ENCODE measurements around the gene ZNF76. TPM values are rescaled to one million over a fixed set of nuclear protein-coding genes. Genes with fewer than 3 reads are reported as not detected.

Gene ZNF76
- total and polyA plus RNA-seq, 2 of the 13 experiments (the other 11 are each of a cell fraction or from before 2014, with no cell fraction given): 13.2 to 26.4 TPM

DNA sequence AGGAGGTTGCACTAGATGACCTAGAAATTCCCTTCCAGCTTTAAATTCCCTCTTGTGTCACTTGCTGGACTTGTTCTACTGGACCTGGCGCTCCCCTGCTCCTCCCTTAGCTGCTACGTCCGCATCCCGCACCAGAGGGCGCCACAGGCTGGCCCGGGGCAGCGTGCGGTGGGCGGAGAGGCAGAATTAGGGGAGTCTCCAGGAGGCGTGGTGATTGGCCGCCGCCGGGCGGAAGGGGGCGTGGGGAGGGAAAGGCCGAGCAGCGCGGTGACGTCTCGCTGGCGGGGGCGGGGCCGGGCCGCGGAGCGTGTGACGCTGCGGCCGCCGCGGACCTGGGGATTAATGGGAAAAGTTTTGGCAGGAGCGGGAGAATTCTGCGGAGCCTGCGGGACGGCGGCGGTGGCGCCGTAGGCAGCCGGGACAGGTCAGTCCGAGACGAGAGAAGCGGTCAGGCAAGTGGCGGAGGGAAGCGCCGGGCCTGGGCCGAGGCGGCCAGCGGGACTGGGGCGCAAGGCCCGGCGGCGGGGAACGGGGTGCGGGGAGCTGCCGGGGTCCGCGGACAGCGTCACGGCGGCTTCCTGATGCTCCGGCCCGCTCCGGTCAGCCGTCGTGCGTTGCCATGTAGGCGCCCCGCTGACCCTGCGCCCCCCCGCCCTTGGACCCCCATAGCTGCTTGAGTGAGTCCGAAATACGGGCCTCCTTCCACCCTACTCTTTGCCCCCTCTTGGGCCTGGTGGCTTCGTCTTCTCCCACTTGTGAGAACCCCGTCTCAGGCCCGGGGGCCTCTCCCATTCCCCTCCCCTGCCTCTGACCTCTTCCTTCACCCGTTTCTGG is 82.9 kb downstream of the ZNF76 start, which contains the start of gene PPARD (continued):
- TF ChIP-seq SIX4 (CRISPR knock-in tag; IDR thresholded peaks at IDR 0.05): peak; percentile 40; the same call in 1 of the 2 replicates
- peak; percentile 75; the same call in 1 of the 2 replicates for TF ChIP-seq ZSCAN9 (CRISPR knock-in tag; IDR thresholded peaks at IDR 0.05; ENCODE audit: borderline replicate concordance)
- TF ChIP-seq ZNF563 (CRISPR knock-in tag; IDR thresholded peaks at IDR 0.05): peak; percentile 82
- TF ChIP-seq, protein P1, sequence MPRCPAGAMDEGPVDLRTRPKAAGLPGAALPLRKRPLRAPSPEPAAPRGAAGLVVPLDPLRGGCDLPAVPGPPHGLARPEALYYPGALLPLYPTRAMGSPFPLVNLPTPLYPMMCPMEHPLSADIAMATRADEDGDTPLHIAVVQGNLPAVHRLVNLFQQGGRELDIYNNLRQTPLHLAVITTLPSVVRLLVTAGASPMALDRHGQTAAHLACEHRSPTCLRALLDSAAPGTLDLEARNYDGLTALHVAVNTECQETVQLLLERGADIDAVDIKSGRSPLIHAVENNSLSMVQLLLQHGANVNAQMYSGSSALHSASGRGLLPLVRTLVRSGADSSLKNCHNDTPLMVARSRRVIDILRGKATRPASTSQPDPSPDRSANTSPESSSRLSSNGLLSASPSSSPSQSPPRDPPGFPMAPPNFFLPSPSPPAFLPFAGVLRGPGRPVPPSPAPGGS (CRISPR knock-in tag; IDR thresholded peaks at IDR 0.05): peak; percentile 77
- TF ChIP-seq SRSF4 (IDR thresholded peaks at IDR 0.05; ENCODE audit: low read depth, low read length, poor library complexity, severe bottlenecking): no peak
- no peak for TF ChIP-seq BRD4 (CRISPR knock-in tag; IDR thresholded peaks at IDR 0.05)
- no peak; the same call in 1 of the 2 replicates for TF ChIP-seq ZNF761 (CRISPR knock-in tag; conservative IDR thresholded peaks at IDR 0.05)
- TF ChIP-seq NR3C1 (CRISPR knock-in tag; IDR thresholded peaks at IDR 0.05): no peak
- no peak for TF ChIP-seq ESRRA (CRISPR knock-in tag; IDR thresholded peaks at IDR 0.05; ENCODE audit: low read depth)
- TF ChIP-seq, protein P2, sequence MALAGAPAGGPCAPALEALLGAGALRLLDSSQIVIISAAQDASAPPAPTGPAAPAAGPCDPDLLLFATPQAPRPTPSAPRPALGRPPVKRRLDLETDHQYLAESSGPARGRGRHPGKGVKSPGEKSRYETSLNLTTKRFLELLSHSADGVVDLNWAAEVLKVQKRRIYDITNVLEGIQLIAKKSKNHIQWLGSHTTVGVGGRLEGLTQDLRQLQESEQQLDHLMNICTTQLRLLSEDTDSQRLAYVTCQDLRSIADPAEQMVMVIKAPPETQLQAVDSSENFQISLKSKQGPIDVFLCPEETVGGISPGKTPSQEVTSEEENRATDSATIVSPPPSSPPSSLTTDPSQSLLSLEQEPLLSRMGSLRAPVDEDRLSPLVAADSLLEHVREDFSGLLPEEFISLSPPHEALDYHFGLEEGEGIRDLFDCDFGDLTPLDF (CRISPR knock-in tag; IDR thresholded peaks at IDR 0.05): no peak
- TF ChIP-seq, protein P3, sequence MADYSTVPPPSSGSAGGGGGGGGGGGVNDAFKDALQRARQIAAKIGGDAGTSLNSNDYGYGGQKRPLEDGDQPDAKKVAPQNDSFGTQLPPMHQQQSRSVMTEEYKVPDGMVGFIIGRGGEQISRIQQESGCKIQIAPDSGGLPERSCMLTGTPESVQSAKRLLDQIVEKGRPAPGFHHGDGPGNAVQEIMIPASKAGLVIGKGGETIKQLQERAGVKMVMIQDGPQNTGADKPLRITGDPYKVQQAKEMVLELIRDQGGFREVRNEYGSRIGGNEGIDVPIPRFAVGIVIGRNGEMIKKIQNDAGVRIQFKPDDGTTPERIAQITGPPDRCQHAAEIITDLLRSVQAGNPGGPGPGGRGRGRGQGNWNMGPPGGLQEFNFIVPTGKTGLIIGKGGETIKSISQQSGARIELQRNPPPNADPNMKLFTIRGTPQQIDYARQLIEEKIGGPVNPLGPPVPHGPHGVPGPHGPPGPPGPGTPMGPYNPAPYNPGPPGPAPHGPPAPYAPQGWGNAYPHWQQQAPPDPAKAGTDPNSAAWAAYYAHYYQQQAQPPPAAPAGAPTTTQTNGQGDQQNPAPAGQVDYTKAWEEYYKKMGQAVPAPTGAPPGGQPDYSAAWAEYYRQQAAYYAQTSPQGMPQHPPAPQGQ (CRISPR knock-in tag; IDR thresholded peaks at IDR 0.05; ENCODE audit: borderline replicate concordance): no peak
- TF ChIP-seq, protein P4, sequence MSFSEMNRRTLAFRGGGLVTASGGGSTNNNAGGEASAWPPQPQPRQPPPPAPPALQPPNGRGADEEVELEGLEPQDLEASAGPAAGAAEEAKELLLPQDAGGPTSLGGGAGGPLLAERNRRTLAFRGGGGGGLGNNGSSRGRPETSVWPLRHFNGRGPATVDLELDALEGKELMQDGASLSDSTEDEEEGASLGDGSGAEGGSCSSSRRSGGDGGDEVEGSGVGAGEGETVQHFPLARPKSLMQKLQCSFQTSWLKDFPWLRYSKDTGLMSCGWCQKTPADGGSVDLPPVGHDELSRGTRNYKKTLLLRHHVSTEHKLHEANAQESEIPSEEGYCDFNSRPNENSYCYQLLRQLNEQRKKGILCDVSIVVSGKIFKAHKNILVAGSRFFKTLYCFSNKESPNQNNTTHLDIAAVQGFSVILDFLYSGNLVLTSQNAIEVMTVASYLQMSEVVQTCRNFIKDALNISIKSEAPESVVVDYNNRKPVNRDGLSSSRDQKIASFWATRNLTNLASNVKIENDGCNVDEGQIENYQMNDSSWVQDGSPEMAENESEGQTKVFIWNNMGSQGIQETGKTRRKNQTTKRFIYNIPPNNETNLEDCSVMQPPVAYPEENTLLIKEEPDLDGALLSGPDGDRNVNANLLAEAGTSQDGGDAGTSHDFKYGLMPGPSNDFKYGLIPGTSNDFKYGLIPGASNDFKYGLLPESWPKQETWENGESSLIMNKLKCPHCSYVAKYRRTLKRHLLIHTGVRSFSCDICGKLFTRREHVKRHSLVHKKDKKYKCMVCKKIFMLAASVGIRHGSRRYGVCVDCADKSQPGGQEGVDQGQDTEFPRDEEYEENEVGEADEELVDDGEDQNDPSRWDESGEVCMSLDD (CRISPR knock-in tag; IDR thresholded peaks at IDR 0.05; ENCODE audit: borderline replicate concordance): peak; percentile 76
- no peak for TF ChIP-seq RBAK (CRISPR knock-in tag; IDR thresholded peaks at IDR 0.05)
- TF ChIP-seq, protein P5, sequence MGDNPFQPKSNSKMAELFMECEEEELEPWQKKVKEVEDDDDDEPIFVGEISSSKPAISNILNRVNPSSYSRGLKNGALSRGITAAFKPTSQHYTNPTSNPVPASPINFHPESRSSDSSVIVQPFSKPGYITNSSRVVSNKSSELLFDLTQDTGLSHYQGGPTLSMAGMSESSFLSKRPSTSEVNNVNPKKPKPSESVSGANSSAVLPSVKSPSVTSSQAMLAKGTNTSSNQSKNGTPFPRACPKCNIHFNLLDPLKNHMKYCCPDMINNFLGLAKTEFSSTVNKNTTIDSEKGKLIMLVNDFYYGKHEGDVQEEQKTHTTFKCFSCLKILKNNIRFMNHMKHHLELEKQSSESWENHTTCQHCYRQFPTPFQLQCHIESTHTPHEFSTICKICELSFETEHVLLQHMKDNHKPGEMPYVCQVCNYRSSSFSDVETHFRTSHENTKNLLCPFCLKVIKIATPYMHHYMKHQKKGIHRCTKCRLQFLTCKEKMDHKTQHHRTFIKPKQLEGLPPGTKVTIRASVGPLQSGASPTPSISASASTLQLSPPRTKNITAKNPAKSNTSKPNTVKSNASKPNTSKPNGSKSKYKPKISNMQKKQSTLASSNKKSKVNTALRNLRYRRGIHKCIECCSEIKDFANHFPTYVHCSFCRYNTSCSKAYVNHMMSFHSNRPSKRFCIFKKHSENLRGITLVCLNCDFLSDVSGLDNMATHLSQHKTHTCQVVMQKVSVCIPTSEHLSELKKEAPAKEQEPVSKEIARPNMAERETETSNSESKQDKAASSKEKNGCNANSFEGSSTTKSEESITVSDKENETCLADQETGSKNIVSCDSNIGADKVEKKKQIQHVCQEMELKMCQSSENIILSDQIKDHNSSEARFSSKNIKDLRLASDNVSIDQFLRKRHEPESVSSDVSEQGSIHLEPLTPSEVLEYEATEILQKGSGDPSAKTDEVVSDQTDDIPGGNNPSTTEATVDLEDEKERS (CRISPR knock-in tag; IDR thresholded peaks at IDR 0.05): no peak
- TF ChIP-seq PPARG (CRISPR knock-in tag; conservative IDR thresholded peaks at IDR 0.05): peak; percentile 82
- peak; percentile 74 for TF ChIP-seq POLR2AphosphoS5 (IDR thresholded peaks at IDR 0.05; ENCODE audit: low read depth, low read length)
